ENCODE measurements around the gene WASF3. TPM values are rescaled to one million over a fixed set of nuclear protein-coding genes. Genes with fewer than 3 reads are reported as not detected.

Gene WASF3
- total and polyA plus RNA-seq, 12 donors: 12.6 to 63.3 (median 37.6) TPM

GRCh38 chr13:26606631-26607030, 49.1 kb downstream of the WASF3 start:
- peaks cover 15 to 40% of the 10 kb centered on the region in 2 donors for H3K4me1 ChIP-seq (replicated peaks in 1 of 2)
- no peaks in the 10 kb centered on the region for H3K27me3 ChIP-seq
- intact Hi-C loops (cut with DNase I): no loop called here
- H3K27ac ChIP-seq: peak overlapping the region in 1 of 5 donors; percentile 15
- H3K36me3 ChIP-seq (replicated peaks in 1 of 2): no peaks in the 10 kb centered on the region
- WGBS, 4 donors: 44 to 74% (median 57%) methylated on average over 4 of the region's 4 CpGs
- DNase-seq: no peak
- no peak overlapping the region for H3K4me3 ChIP-seq
- no peaks in the 10 kb centered on the region for H3K9me3 ChIP-seq (replicated peaks in 1 of 3)
- TF ChIP-seq POLR2A (IDR thresholded peaks at IDR 0.05) (no peak), CTCF (IDR thresholded peaks at IDR 0.05) (no peak)

- Histone ChIP-seq H3K27ac (no peak overlapping the region), H3K27me3 (no peaks in the 10 kb centered on the region), H3K9me3 (replicated peaks in 1 of 3) (no peaks in the 10 kb centered on the region), H3K4me1 (replicated peaks in 1 of 2) (peaks cover 0 to 8% of the 10 kb centered on the region in 2 donors), H3K36me3 (replicated peaks in 1 of 2) (no peaks in the 10 kb centered on the region), H3K4me3 (no peak overlapping the region)
- 55 to 66% (median 63%) methylated on average over 5 of the region's 5 CpGs for WGBS, 4 donors
- DNase-seq: no peak
- no peak for TF ChIP-seq POLR2A (IDR thresholded peaks at IDR 0.05)
- no peak for TF ChIP-seq CTCF (IDR thresholded peaks at IDR 0.05)
- intact Hi-C loops (cut with DNase I): no loop called here
Measured at GRCh38 chr13:26614721-26615120, 57.2 kb downstream of the WASF3 start.

GRCh38 chr13:26616126-26616525, 58.6 kb downstream of the WASF3 start:
- Histone ChIP-seq H3K9me3 (replicated peaks in 1 of 3) (no peaks in the 10 kb centered on the region), H3K27me3 (no peaks in the 10 kb centered on the region), H3K36me3 (replicated peaks in 1 of 2) (no peaks in the 10 kb centered on the region), H3K4me1 (replicated peaks in 1 of 2) (peaks cover 0 to 8% of the 10 kb centered on the region in 2 donors), H3K4me3 (no peak overlapping the region), H3K27ac (no peak overlapping the region)
- 61 to 73% (median 66%) methylated on average over 2 of the region's 2 CpGs for WGBS, 4 donors
- DNase-seq: no peak
- TF ChIP-seq CTCF (IDR thresholded peaks at IDR 0.05) (no peak), POLR2A (IDR thresholded peaks at IDR 0.05) (no peak)
- intact Hi-C loops (cut with DNase I): no loop called here

GRCh38 chr13:26618726-26619125, 61.2 kb downstream of the WASF3 start:
- no peak for TF ChIP-seq CTCF (IDR thresholded peaks at IDR 0.05)
- TF ChIP-seq POLR2A (IDR thresholded peaks at IDR 0.05): no peak
- Histone ChIP-seq H3K27me3 (no peaks in the 10 kb centered on the region), H3K4me1 (replicated peaks in 1 of 2) (peaks cover 0 to 8% of the 10 kb centered on the region in 2 donors), H3K27ac (no peak overlapping the region), H3K9me3 (replicated peaks in 1 of 3) (no peaks in the 10 kb centered on the region), H3K4me3 (no peak overlapping the region), H3K36me3 (replicated peaks in 1 of 2) (no peaks in the 10 kb centered on the region)
- intact Hi-C loops (cut with DNase I): no loop called here
- DNase-seq: no peak
- 33 to 53% (median 50%) methylated on average over 2 of the region's 2 CpGs for WGBS, 4 donors
